Trophoblast cell (in vitro differentiated cells and primary cell): ENCODE measurements around the gene ALG3.

Source experiments
- DNase-seq, 2 donors: peaks; one replicate each; pipeline ENCODE4 v3.0.0-alpha.2; 2016
- H2AFZ ChIP-seq: 2 replicates; pipeline ENCODE4 v1.6.1; 2013; ENCODE audit warnings: low read length, moderate library complexity, mild to moderate bottlenecking; ENCODE audit not compliant: insufficient read depth, poor library complexity
- H2AK5ac ChIP-seq: 2 replicates; pipeline ENCODE4 v1.6.1; 2013; ENCODE audit warnings: mild to moderate bottlenecking, low read length
- H2BK120ac ChIP-seq: 2 replicates; pipeline ENCODE4 v1.6.1; 2013; ENCODE audit warnings: low read length, mild to moderate bottlenecking, moderate library complexity; ENCODE audit not compliant: insufficient read depth, poor library complexity
- H2BK12ac ChIP-seq: 2 replicates; pipeline ENCODE4 v1.6.1; 2013; ENCODE audit warnings: mild to moderate bottlenecking, low read length, moderate library complexity
- H2BK5ac ChIP-seq: 2 replicates; pipeline ENCODE4 v1.6.1; 2013; ENCODE audit warnings: low read length, low read depth, moderate library complexity, mild to moderate bottlenecking; ENCODE audit not compliant: poor library complexity
- H3K14ac ChIP-seq: 2 replicates; pipeline ENCODE4 v1.6.1; 2013; ENCODE audit warnings: mild to moderate bottlenecking, low read length
- H3K18ac ChIP-seq: 2 replicates; pipeline ENCODE4 v1.6.1; 2013; ENCODE audit warnings: mild to moderate bottlenecking, low read length
- H3K23ac ChIP-seq: 2 replicates; pipeline ENCODE4 v1.6.1; 2013; ENCODE audit warnings: low read length
- H3K27ac ChIP-seq: 2 replicates; pipeline ENCODE4 v1.5.1; 2013; ENCODE audit warnings: low read depth, mild to moderate bottlenecking, inconsistent platforms, low read length, moderate library complexity
- H3K27me3 ChIP-seq: 2 replicates; pipeline ENCODE4 v1.6.1; 2013; ENCODE audit warnings: inconsistent platforms, mild to moderate bottlenecking, low read length, moderate library complexity; ENCODE audit not compliant: insufficient read depth
- H3K36me3 ChIP-seq, 2 experiments: 1 replicate in 1 of 2; 2 replicates in 1 of 2; pipeline ENCODE4 v1.6.1; 2013; ENCODE audit warnings: low read length in 2 of 2, mild to moderate bottlenecking in 2 of 2, moderate library complexity in 1 of 2; ENCODE audit not compliant: insufficient read depth in 2 of 2, control insufficient read depth in 1 of 2
- H3K4ac ChIP-seq: 2 replicates; pipeline ENCODE4 v1.6.1; 2013; ENCODE audit warnings: low read depth, mild to moderate bottlenecking, low read length, moderate library complexity
- H3K4me1 ChIP-seq, 2 experiments: 1 replicate in 1 of 2; 2 replicates in 1 of 2; pipeline ENCODE4 v1.6.1; 2013; ENCODE audit warnings: low read length in 2 of 2, mild to moderate bottlenecking in 2 of 2, moderate library complexity in 1 of 2; ENCODE audit not compliant: insufficient read depth in 2 of 2, control insufficient read depth in 1 of 2
- H3K4me2 ChIP-seq: 2 replicates; pipeline ENCODE4 v1.6.1; 2013; ENCODE audit warnings: inconsistent platforms, mild to moderate bottlenecking, low read length, moderate library complexity
- H3K4me3 ChIP-seq: 2 replicates; pipeline ENCODE4 v1.5.1; 2013; ENCODE audit warnings: mild to moderate bottlenecking, low read depth, low read length, inconsistent platforms
- H3K79me1 ChIP-seq: one replicate; pipeline ENCODE4 v1.6.1; 2013; ENCODE audit warnings: low read length
- H3K79me2 ChIP-seq: 2 replicates; pipeline ENCODE4 v1.6.1; 2013; ENCODE audit warnings: low read length, mild to moderate bottlenecking; ENCODE audit not compliant: control insufficient read depth, insufficient read depth, poor library complexity
- H3K9ac ChIP-seq: 2 replicates; pipeline ENCODE4 v1.6.1; 2013; ENCODE audit warnings: mild to moderate bottlenecking, low read length
- H3K9me3 ChIP-seq: 2 replicates; pipeline ENCODE4 v1.6.1; 2013; ENCODE audit warnings: low read depth, mild to moderate bottlenecking, control low read depth, inconsistent platforms, low read length; ENCODE audit not compliant: insufficient read depth
- H4K12ac ChIP-seq: 2 replicates; pipeline ENCODE4 v1.6.1; 2013; ENCODE audit warnings: low read depth, mild to moderate bottlenecking, low read length, moderate library complexity
- H4K8ac ChIP-seq: 2 replicates; pipeline ENCODE4 v1.6.1; 2013; ENCODE audit warnings: low read depth, mild to moderate bottlenecking, low read length, moderate library complexity
- H4K91ac ChIP-seq: one replicate; pipeline ENCODE4 v1.6.1; 2013; ENCODE audit warnings: low read depth, mild to moderate bottlenecking, low read length, moderate library complexity
- WGBS: extraction: QIAGEN DNeasy Blood & Tissue Kit; methylation state at CpG from one replicate; pipeline ENCODE4 v1.1.7; 2013; ENCODE audit warnings: missing lambda C conversion rate; ENCODE audit not compliant: insufficient read length, insufficient coverage; ENCODE audit errors: extremely low coverage; 5-methylcytosine and 5-hydroxymethylcytosine counted together

The ALG3 gene

GRCh38 chr3:184250167-184250828, 1.5 kb upstream of the ALG3 start:
- WGBS: no CpG with 5 or more reads among the region's 20 CpGs
- H2BK12ac ChIP-seq: no peak overlapping the region
- peak overlapping the region; percentile 86 for H3K4me3 ChIP-seq
- peak; percentile 91 to 99 for DNase-seq
- peak overlapping the region; percentile 92 for H3K4me2 ChIP-seq
- H3K9me3 ChIP-seq: peaks cover 2% of the 10 kb centered on the region
- H2BK120ac ChIP-seq: no peak overlapping the region
- no peak overlapping the region for H3K18ac ChIP-seq
- peaks cover 13% of the 10 kb centered on the region for H3K79me1 ChIP-seq
- no peak overlapping the region for H4K12ac ChIP-seq
- peak overlapping the region; percentile 90 for H3K9ac ChIP-seq
- H3K4ac ChIP-seq: no peak overlapping the region
- H3K36me3 ChIP-seq: peaks cover 2 to 4% of the 10 kb centered on the region in 2 experiments
- H3K27me3 ChIP-seq: no peaks in the 10 kb centered on the region
- H3K23ac ChIP-seq: no peak overlapping the region
- H2AK5ac ChIP-seq: no peak overlapping the region
- peak overlapping the region; percentile 62 for H4K91ac ChIP-seq
- peak overlapping the region; percentile 87 for H4K8ac ChIP-seq
- H2BK5ac ChIP-seq: peak overlapping the region; percentile 11
- peak overlapping the region; percentile 64 for H2AFZ ChIP-seq
- H3K79me2 ChIP-seq: peaks cover 10% of the 10 kb centered on the region
- H3K4me1 ChIP-seq: peaks cover 0 to 4% of the 10 kb centered on the region in 2 experiments
- no peak overlapping the region for H3K14ac ChIP-seq
- peak overlapping the region; percentile 57 for H3K27ac ChIP-seq

GRCh38 chr3:184249412-184250166, 827 bp upstream of the ALG3 start, which contains the start of gene EEF1AKMT4:
EEF1AKMT4 (plus strand) TSS chr3:184249672; CDS start chr3:184249695, 23 bp downstream.
- peak within 1 kb of the TSS; percentile 60 for H3K27ac ChIP-seq
- no peak within 1 kb of the TSS for H2BK12ac ChIP-seq
- peak within 1 kb of the TSS; percentile 98 for H4K8ac ChIP-seq
- peaks cover 0 to 4% of the 10 kb centered on the region in 2 experiments for H3K4me1 ChIP-seq
- no CpG with 5 or more reads among the region's 54 CpGs for WGBS
- peak within 1 kb of the TSS; percentile 79 for H4K91ac ChIP-seq
- peak within 1 kb of the TSS; percentile 61 for H2BK120ac ChIP-seq
- H3K79me2 ChIP-seq: peaks cover 10% of the 10 kb centered on the region
- H2AFZ ChIP-seq: peak within 1 kb of the TSS; percentile 95
- DNase-seq: peak; percentile 99
- peak within 1 kb of the TSS; percentile 95 for H3K14ac ChIP-seq
- H3K18ac ChIP-seq: peak within 1 kb of the TSS; percentile 93
- H3K79me1 ChIP-seq: peaks cover 13% of the 10 kb centered on the region
- peak within 1 kb of the TSS; percentile 100 for H3K4me3 ChIP-seq
- peak within 1 kb of the TSS; percentile 90 for H3K9ac ChIP-seq
- H3K4me2 ChIP-seq: peak within 1 kb of the TSS; percentile 92
- peaks cover 9 to 11% of the 10 kb centered on the region in 2 experiments for H3K36me3 ChIP-seq
- H3K4ac ChIP-seq: peak within 1 kb of the TSS; percentile 77
- peak within 1 kb of the TSS; percentile 83 for H2BK5ac ChIP-seq
- peaks cover 2% of the 10 kb centered on the region for H3K9me3 ChIP-seq
- no peaks in the 10 kb centered on the region for H3K27me3 ChIP-seq
- H3K23ac ChIP-seq: peak within 1 kb of the TSS; percentile 16
- no peak within 1 kb of the TSS for H2AK5ac ChIP-seq
- peak within 1 kb of the TSS; percentile 93 for H4K12ac ChIP-seq

- H2BK5ac ChIP-seq: no peak overlapping the region
- no peaks in the 10 kb centered on the region for H3K4me1 ChIP-seq
These were observed 6.5 kb downstream of the ALG3 start for GRCh38 chr3:184242297-184242685.

GRCh38 chr3:184241447-184242296, 7.1 kb downstream of the ALG3 start:
- Histone ChIP-seq H3K4me2 (no peak overlapping the region), H2BK5ac (no peak overlapping the region), H3K9me3 (no peaks in the 10 kb centered on the region), H3K27ac (no peak overlapping the region), H2AK5ac (no peak overlapping the region), H2BK12ac (no peak overlapping the region), H3K79me2 (no peaks in the 10 kb centered on the region), H3K23ac (no peak overlapping the region), H3K79me1 (no peaks in the 10 kb centered on the region), H4K12ac (no peak overlapping the region), H3K36me3 (peaks cover 27 to 34% of the 10 kb centered on the region in 2 experiments), H3K4me1 (no peaks in the 10 kb centered on the region), H3K27me3 (no peaks in the 10 kb centered on the region), H2BK120ac (no peak overlapping the region), H3K9ac (no peak overlapping the region), H3K4ac (no peak overlapping the region), H3K4me3 (no peak overlapping the region), H2AFZ (no peak overlapping the region), H4K91ac (no peak overlapping the region), H3K14ac (no peak overlapping the region), H3K18ac (no peak overlapping the region), H4K8ac (no peak overlapping the region)
- no CpG with 5 or more reads among the region's 46 CpGs for WGBS
- peak; percentile 91 to 92 for DNase-seq

More at GRCh38 chr3:184242297-184242685, 6.5 kb downstream of the ALG3 start:
- no peaks in the 10 kb centered on the region for H3K79me1 ChIP-seq
- H2BK12ac ChIP-seq: no peak overlapping the region
- no peaks in the 10 kb centered on the region for H3K27me3 ChIP-seq
- no peaks in the 10 kb centered on the region for H3K79me2 ChIP-seq
- H3K9ac ChIP-seq: no peak overlapping the region
- H2BK120ac ChIP-seq: no peak overlapping the region
- no peak overlapping the region for H3K23ac ChIP-seq
- DNase-seq: no peak
- H3K36me3 ChIP-seq: peaks cover 27 to 34% of the 10 kb centered on the region in 2 experiments
- H3K4me3 ChIP-seq: no peak overlapping the region
- H3K4me2 ChIP-seq: no peak overlapping the region
- H2AFZ ChIP-seq: no peak overlapping the region
- no peak overlapping the region for H4K12ac ChIP-seq
- H4K91ac ChIP-seq: no peak overlapping the region
- no peaks in the 10 kb centered on the region for H3K9me3 ChIP-seq
- H3K27ac ChIP-seq: no peak overlapping the region
- H3K18ac ChIP-seq: no peak overlapping the region
- no peak overlapping the region for H4K8ac ChIP-seq
- WGBS: no CpG with 5 or more reads among the region's 5 CpGs
- no peak overlapping the region for H3K4ac ChIP-seq
- no peak overlapping the region for H3K14ac ChIP-seq
- H2AK5ac ChIP-seq: no peak overlapping the region
